H1 (cell line): ENCODE results near the gene FICD. TPM values are rescaled to one million over a fixed set of nuclear protein-coding genes. Genes with fewer than 3 reads are reported as not detected.

Experiments
- CTCF ChIA-PET: fragments of 300-600 bp; sonication (Branson Sonifier 250); formaldehyde crosslinking; loops from one replicate; lab custom pipeline; 2021; ENCODE audit not compliant: partially characterized antibody; lab: Charles Lee
- POLR2A ChIA-PET: fragments of 300-600 bp; sonication (Branson Sonifier 250); formaldehyde crosslinking; loops from one replicate; lab custom pipeline; 2021; ENCODE audit warnings: inconsistent platforms; ENCODE audit not compliant: partially characterized antibody; lab: Charles Lee
- DNase-seq, 2 experiments: peaks; one replicate each; pipeline versions ENCODE4 v3.0.0 to v3.0.0-alpha.2; 2010 to 2022; ENCODE audit warnings: low spot score in 2 of 2, low read depth in 1 of 2, mixed read lengths in 1 of 2
- FAIRE-seq: peaks from 2 replicates; lab custom pipeline; 2011; peaks lifted over from hg19 to GRCh38; lab: Jason Lieb, UNC
- H2AFZ ChIP-seq: 2 replicates; pipeline ENCODE4 v1.8.1; 2012; ENCODE audit warnings: low read length, inconsistent platforms
- H2AK5ac ChIP-seq: 2 replicates; pipeline ENCODE4 v1.6.1; 2013; ENCODE audit warnings: low read depth, low read length
- H2BK120ac ChIP-seq: replicated peaks from 2 replicates; pipeline ENCODE3; 2013; ENCODE audit warnings: low read depth, low read length, inconsistent platforms
- H2BK12ac ChIP-seq: 2 replicates; pipeline ENCODE4 v1.6.1; 2013; ENCODE audit warnings: low read depth, low read length
- H2BK15ac ChIP-seq: 2 replicates; pipeline ENCODE4 v1.6.1; 2013; ENCODE audit warnings: low read length
- H2BK20ac ChIP-seq: 2 replicates; pipeline ENCODE4 v1.6.1; 2013; ENCODE audit warnings: low read length
- H2BK5ac ChIP-seq: 2 replicates; pipeline ENCODE4 v1.6.1; 2013; ENCODE audit warnings: low read depth, low read length
- H3K14ac ChIP-seq: 2 replicates; pipeline ENCODE4 v1.6.1; 2013; ENCODE audit warnings: inconsistent platforms; ENCODE audit not compliant: insufficient read length
- H3K18ac ChIP-seq: 2 replicates; pipeline ENCODE4 v1.6.1; 2013; ENCODE audit warnings: low read length; ENCODE audit errors: extremely low read depth
- H3K23ac ChIP-seq: 2 replicates; pipeline ENCODE4 v1.6.1; 2013; ENCODE audit warnings: inconsistent platforms; ENCODE audit not compliant: insufficient read length
- H3K23me2 ChIP-seq: 2 replicates; pipeline ENCODE4 v1.6.1; 2013; ENCODE audit warnings: low read depth, low read length
- H3K27ac ChIP-seq: 2 replicates; pipeline ENCODE4 v1.6.1; 2011; ENCODE audit warnings: low read depth, low read length, inconsistent platforms
- H3K27me3 ChIP-seq, 4 experiments: replicated peaks in 1 of 4; 1 replicate in 1 of 4; 2 replicates in 3 of 4; pipeline versions ENCODE4 v1.6.1 to v1.8.1; 2011 to 2013; ENCODE audit warnings: low read length in 3 of 4, mild to moderate bottlenecking in 3 of 4, inconsistent platforms in 2 of 4, mixed read lengths in 2 of 4, moderate library complexity in 1 of 4; ENCODE audit not compliant: control insufficient read depth in 3 of 4, insufficient read depth in 3 of 4; ENCODE audit errors: extremely low read depth in 1 of 4
- H3K36me3 ChIP-seq, 4 experiments: 2 replicates each; pipeline versions ENCODE4 v1.6.1 to v1.8.1; 2011 to 2013; ENCODE audit warnings: mild to moderate bottlenecking in 4 of 4, low read length in 3 of 4, moderate library complexity in 2 of 4, control low read depth in 1 of 4, inconsistent platforms in 1 of 4; ENCODE audit not compliant: insufficient read depth in 4 of 4, control insufficient read depth in 2 of 4
- H3K4ac ChIP-seq: replicated peaks from 2 replicates; pipeline ENCODE3; 2013; ENCODE audit warnings: low read length, low read depth, mixed read lengths, inconsistent platforms; ENCODE audit not compliant: insufficient read length
- H3K4me1 ChIP-seq, 4 experiments: replicated peaks in 1 of 4; 1 replicate in 1 of 4; 2 replicates in 3 of 4; pipeline versions ENCODE4 v1.6.1 to v1.8.1; 2011 to 2013; ENCODE audit warnings: low read length in 3 of 4, inconsistent platforms in 2 of 4, mixed read lengths in 1 of 4; ENCODE audit not compliant: insufficient read depth in 4 of 4, control insufficient read depth in 3 of 4
- H3K4me2 ChIP-seq, 2 experiments: 2 replicates each; pipeline versions ENCODE4 v1.6.1 to v1.8.1; 2011 to 2013; ENCODE audit warnings: low read depth in 2 of 2, low read length in 2 of 2, control low read depth in 1 of 2, inconsistent platforms in 1 of 2, mild to moderate bottlenecking in 1 of 2; ENCODE audit not compliant: insufficient read depth in 1 of 2
- H3K4me3 ChIP-seq, 4 experiments: fragments of 200-600, 300-600 bp in 1 of 4; sonication (generic), shearing (Covaris generic), sonication (Bioruptor Twin) in 1 of 4; 2 replicates each; pipeline versions ENCODE4 v1.5.1 to v1.8.1; 2011 to 2016; ENCODE audit warnings: low read length in 4 of 4, low read depth in 3 of 4, control low read depth in 2 of 4, inconsistent platforms in 2 of 4, mild to moderate bottlenecking in 2 of 4, mixed read lengths in 1 of 4, moderate library complexity in 1 of 4; ENCODE audit not compliant: insufficient read depth in 2 of 4; ENCODE audit errors: extremely low read depth in 1 of 4
- H3K56ac ChIP-seq: replicated peaks from 2 replicates; pipeline ENCODE3; 2013; ENCODE audit warnings: low read depth, mild to moderate bottlenecking, mixed read lengths, low read length, inconsistent platforms; ENCODE audit not compliant: insufficient read length
- H3K79me1 ChIP-seq: 2 replicates; pipeline ENCODE4 v1.6.1; 2013; ENCODE audit warnings: low read depth, low read length, control low read depth
- H3K79me2 ChIP-seq, 2 experiments: 2 replicates each; pipeline versions ENCODE4 v1.6.1 to v1.8.1; 2012 to 2013; ENCODE audit warnings: low read length in 2 of 2, mild to moderate bottlenecking in 2 of 2, inconsistent platforms in 1 of 2; ENCODE audit not compliant: insufficient read depth in 2 of 2, control insufficient read depth in 1 of 2
- H3K9ac ChIP-seq, 4 experiments: replicated peaks in 1 of 4; 1 replicate in 1 of 4; 2 replicates in 3 of 4; pipeline versions ENCODE4 v1.6.1 to v1.8.1; 2011 to 2013; ENCODE audit warnings: low read depth in 3 of 4, low read length in 3 of 4, control low read depth in 2 of 4, mild to moderate bottlenecking in 2 of 4, moderate library complexity in 2 of 4, inconsistent platforms in 1 of 4; ENCODE audit errors: extremely low read depth in 1 of 4
- H3K9me3 ChIP-seq, 2 experiments: 2 replicates each; pipeline versions ENCODE4 v1.6.1 to v1.8.1; 2012 to 2013; ENCODE audit warnings: mild to moderate bottlenecking in 2 of 2, moderate library complexity in 2 of 2, control low read depth in 1 of 2, inconsistent platforms in 1 of 2, low read depth in 1 of 2, low read length in 1 of 2, mixed read lengths in 1 of 2; ENCODE audit not compliant: insufficient read depth in 2 of 2
- H4K20me1 ChIP-seq, 2 experiments: replicated peaks in 1 of 2; 2 replicates each; pipeline versions ENCODE3 to v1.8.1; 2011 to 2013; ENCODE audit warnings: inconsistent platforms in 2 of 2, low read length in 2 of 2, mild to moderate bottlenecking in 1 of 2; ENCODE audit not compliant: insufficient read depth in 2 of 2, control insufficient read depth in 1 of 2
- H4K5ac ChIP-seq: 2 replicates; pipeline ENCODE4 v1.6.1; 2013; ENCODE audit warnings: low read length, low read depth, mixed read lengths, inconsistent platforms; ENCODE audit not compliant: insufficient read length
- H4K8ac ChIP-seq: 2 replicates; pipeline ENCODE4 v1.8.0; 2013; ENCODE audit warnings: mild to moderate bottlenecking, moderate library complexity, low read length, inconsistent platforms; ENCODE audit not compliant: insufficient read depth; ENCODE audit errors: extremely low read depth
- H4K91ac ChIP-seq: replicated peaks from 2 replicates; pipeline ENCODE3; 2013; ENCODE audit warnings: low read length, mixed read lengths, inconsistent platforms; ENCODE audit not compliant: insufficient read length
- BACH1 ChIP-seq: IDR thresholded peaks from 2 replicates; pipeline ENCODE4 v1.6.1; 2012; ENCODE audit warnings: low read length, improper control_type of control experiment
- BRCA1 ChIP-seq: IDR thresholded peaks from 2 replicates; pipeline ENCODE4 v1.6.1; 2012; ENCODE audit warnings: low read depth, low read length, improper control_type of control experiment
- CHD1 ChIP-seq: IDR thresholded peaks from 2 replicates; pipeline ENCODE4 v1.6.1; 2012; ENCODE audit warnings: low read depth, low read length, improper control_type of control experiment
- CREB1 ChIP-seq: IDR thresholded peaks from 2 replicates; pipeline ENCODE4 v1.6.1; 2012; ENCODE audit warnings: inconsistent platforms
- EP300 ChIP-seq, 2 experiments: IDR thresholded peaks; 1 replicate in 1 of 2; 2 replicates in 1 of 2; pipeline ENCODE4 v1.6.1; 2011 to 2012; ENCODE audit warnings: low read depth in 2 of 2, low read length in 2 of 2, mild to moderate bottlenecking in 2 of 2, borderline replicate concordance in 1 of 2, inconsistent platforms in 1 of 2, moderate library complexity in 1 of 2
- KDM4A ChIP-seq: IDR thresholded peaks from one replicate; pipeline ENCODE4 v1.7.1; 2012; ENCODE audit warnings: low read depth, mild to moderate bottlenecking, moderate library complexity, low read length, inconsistent platforms; ENCODE audit not compliant: severe bottlenecking
- POLR2A ChIP-seq, 2 experiments: IDR thresholded peaks; 1 replicate in 1 of 2; 2 replicates in 1 of 2; pipeline ENCODE4 v1.6.1; 2011; ENCODE audit warnings: low read depth in 2 of 2, low read length in 2 of 2, mild to moderate bottlenecking in 2 of 2; ENCODE audit errors: control extremely low read depth in 1 of 2
- RFX5 ChIP-seq: IDR thresholded peaks from 2 replicates; pipeline ENCODE4 v1.6.1; 2011; ENCODE audit warnings: low read depth, low read length, improper control_type of control experiment, borderline replicate concordance
- RXRA ChIP-seq: IDR thresholded peaks from 2 replicates; pipeline ENCODE4 v1.6.1; 2011; ENCODE audit warnings: low read depth, mild to moderate bottlenecking, low read length, moderate library complexity; ENCODE audit not compliant: insufficient read depth
- SIN3A ChIP-seq, 2 experiments: IDR thresholded peaks in 1 of 2; conservative IDR thresholded peaks in 1 of 2; 2 replicates each; pipeline ENCODE4 v1.6.1; 2011 to 2012; ENCODE audit warnings: low read length in 2 of 2, improper control_type of control experiment in 1 of 2, low read depth in 1 of 2, mild to moderate bottlenecking in 1 of 2
- SP2 ChIP-seq: IDR thresholded peaks from 2 replicates; pipeline ENCODE4 v1.6.1; 2012; ENCODE audit warnings: mild to moderate bottlenecking, low read length, inconsistent platforms
- SUZ12 ChIP-seq: fragments of 200-600 bp; sonication (generic); IDR thresholded peaks from 2 replicates; pipeline ENCODE4 v1.6.1; 2012; ENCODE audit warnings: mild to moderate bottlenecking, inconsistent platforms, low read length, moderate library complexity, mixed read lengths
- TBP ChIP-seq: IDR thresholded peaks from 2 replicates; pipeline ENCODE4 v1.6.1; 2011; ENCODE audit warnings: low read depth, low read length, improper control_type of control experiment
- TCF12 ChIP-seq: IDR thresholded peaks from 2 replicates; pipeline ENCODE4 v1.6.1; 2011; ENCODE audit warnings: low read depth, mild to moderate bottlenecking, low read length
- YY1 ChIP-seq: IDR thresholded peaks from 2 replicates; pipeline ENCODE4 v1.6.1; 2011; ENCODE audit warnings: low read depth, mild to moderate bottlenecking, low read length
- WGBS, 2 experiments: shearing (Covaris generic) in 1 of 2; methylation state at CpG; one replicate each; pipeline versions ENCODE4 v1.1.6 to v1.1.7; 2013 to 2015; ENCODE audit warnings: low lambda C conversion rate in 2 of 2, mixed read lengths in 2 of 2, inconsistent platforms in 1 of 2, low coverage in 1 of 2, missing lambda C conversion rate in 1 of 2; ENCODE audit not compliant: insufficient replicate concordance in 2 of 2, insufficient coverage in 1 of 2, insufficient read length in 1 of 2; ENCODE audit errors: extremely low coverage in 1 of 2, missing lambda C conversion rate in 1 of 2; 5-methylcytosine and 5-hydroxymethylcytosine counted together
- polyA plus RNA-seq, 7 experiments: library from polyadenylated mRNA; depleted of rRNA in 3 of 7; stranded (reverse) in 5 of 7; unstranded in 2 of 7; fragments of >200 nt in 5 of 7; fragments of 200-250 nt in 2 of 7; gene quantifications; 1 replicate in 5 of 7; 2 replicates in 1 of 7; 4 replicates in 1 of 7; pipeline versions ENCODE4 v1.2.1 to v1.2.3, GENCODE V29; 2011 to 2013; ENCODE audit warnings: missing spikeins in 2 of 7, mixed read lengths in 2 of 7
- total RNA-seq: library from RNA; stranded (reverse); fragmentation: NEBNext Ultra II Directional; extraction: Animal tissue kit (Norgen Biotek cat#: 25700); gene quantifications from 2 replicates; pipeline ENCODE4 v1.2.1, GENCODE V29; 2021

FICD gene
- total and polyA plus RNA-seq, 2 of the 8 experiments (the other 6 are each of a cell fraction or from before 2014, with no cell fraction given): 2.2 to 6.0 TPM

GRCh38 chr12:108473400-108474055, 41.5 kb upstream of the FICD start:
- CTCF ChIA-PET: interaction anchor here (0.6 to 8.3 kb wide), 7 partner anchors 16 to 410 kb away, joined by 3 to 53 read pairs (median 3); no protein-coding TSS in a partner anchor
- no peak overlapping the region for H3K9ac ChIP-seq
- H3K79me2 ChIP-seq: no peaks in the 10 kb centered on the region
- H3K14ac ChIP-seq: no peak overlapping the region
- no peak overlapping the region for H2BK15ac ChIP-seq
- no peak overlapping the region for H3K23ac ChIP-seq
- H3K27ac ChIP-seq: no peak overlapping the region
- H3K4me3 ChIP-seq: no peak overlapping the region
- no peak overlapping the region for H3K4me2 ChIP-seq
- H3K4me1 ChIP-seq: no peaks in the 10 kb centered on the region
- WGBS, 2 experiments: 87% methylated on average over 5 of the region's 5 CpGs; no CpG with 5 or more reads in 1 of the 2 experiments
- no peaks in the 10 kb centered on the region for H3K9me3 ChIP-seq
- DNase-seq (no peak), FAIRE-seq (no peak)
- no peak overlapping the region for H2BK12ac ChIP-seq
- H2BK20ac ChIP-seq: no peak overlapping the region
- no peak overlapping the region for H3K56ac ChIP-seq
- no peaks in the 10 kb centered on the region for H4K20me1 ChIP-seq
- H2BK120ac ChIP-seq: no peak overlapping the region
- H4K91ac ChIP-seq: no peak overlapping the region
- H3K36me3 ChIP-seq: no peaks in the 10 kb centered on the region
- H4K5ac ChIP-seq: no peak overlapping the region
- H3K79me1 ChIP-seq: no peaks in the 10 kb centered on the region
- H3K18ac ChIP-seq: no peak overlapping the region
- no peak overlapping the region for H2AFZ ChIP-seq
- H3K23me2 ChIP-seq: no peaks in the 10 kb centered on the region
- POLR2A ChIA-PET: interaction anchor here (0.6 kb wide), 2 partner anchors 164 to 597 kb away, joined by 4 to 5 read pairs; no protein-coding TSS in a partner anchor
- no peak overlapping the region for H3K4ac ChIP-seq
- H4K8ac ChIP-seq: no peak overlapping the region
- H2BK5ac ChIP-seq: no peak overlapping the region
- H3K27me3 ChIP-seq: no peaks in the 10 kb centered on the region
- no peak overlapping the region for H2AK5ac ChIP-seq
- TF ChIP-seq SIN3A (conservative IDR thresholded peaks at IDR 0.05 in 1 of 2, IDR thresholded peaks at IDR 0.05 in 1 of 2; ENCODE audit: low read depth in 1 of 2, low read length in 2 of 2) (no peak), YY1 (no peak), CREB1 (no peak), CHD1 (no peak), RXRA (no peak), POLR2A (IDR thresholded peaks at IDR 0.05; ENCODE audit: control extremely low read depth in 1 of 2, low read depth in 2 of 2, low read length in 2 of 2) (no peak), TBP (no peak), BACH1 (no peak), SUZ12 (no peak), RFX5 (no peak), SP2 (no peak), BRCA1 (no peak), KDM4A (no peak), EP300 (IDR thresholded peaks at IDR 0.05; ENCODE audit: borderline replicate concordance in 1 of 2, low read depth in 2 of 2, low read length in 2 of 2) (no peak), TCF12 (no peak)
